GM10847 (cell line): Measurements from ENCODE around the gene SPINK4.

Source experiments
- POLR2A ChIP-seq: IDR thresholded peaks from 2 replicates; pipeline ENCODE4 v1.6.1; 2011; ENCODE audit not compliant: insufficient read length; ENCODE audit errors: extremely low read depth

The SPINK4 gene

GRCh38 chr9:33239921-33240320 lies at the start of gene SPINK4:
Gene SPINK4, plus strand, starts transcription at chr9:33240167. Its CDS starts 42 bp downstream, at chr9:33240209.
- no peak for TF ChIP-seq POLR2A

GRCh38 chr9:33192493-33193255 lies 47.3 kb upstream of the SPINK4 start:
- TF ChIP-seq POLR2A: no peak

GRCh38 chr9:33193818-33194217 lies 46.1 kb upstream of the SPINK4 start:
- TF ChIP-seq POLR2A: no peak

- no peak for TF ChIP-seq POLR2A
These were observed 43.2 kb upstream of the SPINK4 start for GRCh38 chr9:33196736-33197135.

- TF ChIP-seq POLR2A: no peak
These were observed 42.5 kb upstream of the SPINK4 start for GRCh38 chr9:33197279-33198152.

GRCh38 chr9:33198165-33198564 lies 41.8 kb upstream of the SPINK4 start:
- TF ChIP-seq POLR2A: no peak

GRCh38 chr9:33202018-33202417 lies 37.9 kb upstream of the SPINK4 start:
- no peak for TF ChIP-seq POLR2A

- no peak for TF ChIP-seq POLR2A
These were observed 37.3 kb upstream of the SPINK4 start for GRCh38 chr9:33202552-33203201.

GRCh38 chr9:33209394-33209793 lies 30.6 kb upstream of the SPINK4 start:
- no peak for TF ChIP-seq POLR2A

- no peak for TF ChIP-seq POLR2A
These were observed 29.8 kb upstream of the SPINK4 start for GRCh38 chr9:33210006-33210715.

- no peak for TF ChIP-seq POLR2A
These were observed 28.1 kb upstream of the SPINK4 start for GRCh38 chr9:33211695-33212393.

- TF ChIP-seq POLR2A: no peak
These were observed 19.0 kb upstream of the SPINK4 start for GRCh38 chr9:33220681-33221567.

- no peak for TF ChIP-seq POLR2A
These were observed 18.4 kb upstream of the SPINK4 start for GRCh38 chr9:33221568-33221884.

- no peak for TF ChIP-seq POLR2A
These were observed 17.9 kb upstream of the SPINK4 start for GRCh38 chr9:33222031-33222430.
